AG04450 (cell line): ENCODE measurements around the gene WNT1. TPM values are rescaled to one million over a fixed set of nuclear protein-coding genes. Genes with fewer than 3 reads are reported as not detected.

ENCODE experiments used
- CTCF ChIA-PET: fragments of 300-600, 350-600 bp; formaldehyde crosslinking; extraction: SDS; loops from one replicate; lab custom pipeline; 2022; ENCODE audit warnings: antibody characterized with exemption, inconsistent platforms; lab: Charles Lee
- POLR2A ChIA-PET: fragments of 350-600 bp; formaldehyde crosslinking; extraction: SDS; loops from one replicate; lab custom pipeline; 2021; ENCODE audit warnings: antibody characterized with exemption, inconsistent platforms; lab: Yijun Ruan, JAX
- DNase-seq: peaks from one replicate; pipeline ENCODE4 v3.0.0-alpha.2; 2011; ENCODE audit warnings: low read depth, low spot score
- H3K27ac ChIP-seq: one replicate; pipeline ENCODE4 v1.5.1; 2012; ENCODE audit warnings: low read depth, low read length, control low read depth
- H3K27me3 ChIP-seq: one replicate; pipeline ENCODE4 v1.6.0; 2012; ENCODE audit warnings: low read length; ENCODE audit not compliant: control insufficient read depth, insufficient read depth
- H3K4me3 ChIP-seq: 2 replicates; pipeline ENCODE4 v1.5.1; 2011; ENCODE audit warnings: mild to moderate bottlenecking, low read depth, low read length, control low read depth
- H3K9me3 ChIP-seq: 2 replicates; pipeline ENCODE4 v1.5.1; 2012; ENCODE audit warnings: low read length; ENCODE audit not compliant: control insufficient read depth, insufficient read depth
- CTCF ChIP-seq: IDR thresholded peaks from 2 replicates; pipeline ENCODE4 v1.5.1; 2011; ENCODE audit warnings: low read depth, low read length, control low read depth, inconsistent platforms
- polyA plus RNA-seq: library from polyadenylated mRNA; depleted of rRNA; stranded (reverse); fragments of >200 nt; gene quantifications from 2 replicates; pipeline ENCODE4 v1.2.3, GENCODE V29; 2011

Gene WNT1
- polyA plus RNA-seq, 1 experiment: not detected

- ChIA-PET POLR2A (interaction anchor here (0.6 to 1.2 kb wide), 2 partner anchors 75 to 86 kb away, joined by 3 to 5 read pairs; no protein-coding TSS in a partner anchor), CTCF (interaction anchor here (2.0 to 2.6 kb wide), 3 partner anchors 9 to 86 kb away, joined by 7 to 41 read pairs (median 9); no protein-coding TSS in a partner anchor)
- no peaks in the 10 kb centered on the region for H3K9me3 ChIP-seq
- DNase-seq: no peak
- TF ChIP-seq CTCF: no peak
- H3K4me3 ChIP-seq: no peak overlapping the region
- no peaks in the 10 kb centered on the region for H3K27me3 ChIP-seq
- no peak overlapping the region for H3K27ac ChIP-seq
Observed at GRCh38 chr12:48938805-48939204, 39.3 kb upstream of the WNT1 start.

- no peaks in the 10 kb centered on the region for H3K27me3 ChIP-seq
- no peak for DNase-seq
- no peak overlapping the region for H3K27ac ChIP-seq
- POLR2A ChIA-PET: no interaction called here
- no peaks in the 10 kb centered on the region for H3K9me3 ChIP-seq
- CTCF ChIA-PET: interaction anchor here (0.8 to 2.6 kb wide), 4 partner anchors 48 to 87 kb away, joined by 4 to 41 read pairs (median 6); no protein-coding TSS in a partner anchor
- no peak overlapping the region for H3K4me3 ChIP-seq
- no peak for TF ChIP-seq CTCF
Observed at GRCh38 chr12:48940181-48940580, 37.9 kb upstream of the WNT1 start.

- CTCF ChIA-PET: interaction anchor here (1.2 to 3.4 kb wide), 4 partner anchors 45 to 90 kb away, joined by 3 to 16 read pairs (median 8); no protein-coding TSS in a partner anchor
- POLR2A ChIA-PET: no interaction called here
- TF ChIP-seq CTCF: no peak
- H3K9me3 ChIP-seq: no peaks in the 10 kb centered on the region
- H3K27me3 ChIP-seq: no peaks in the 10 kb centered on the region
- H3K27ac ChIP-seq: no peak overlapping the region
- DNase-seq: no peak
- no peak overlapping the region for H3K4me3 ChIP-seq
Observed at GRCh38 chr12:48943221-48943620, 34.9 kb upstream of the WNT1 start.

- Histone ChIP-seq H3K27ac (no peak overlapping the region), H3K27me3 (no peaks in the 10 kb centered on the region), H3K4me3 (no peak overlapping the region), H3K9me3 (no peaks in the 10 kb centered on the region)
- DNase-seq: peak; percentile 45
- ChIA-PET CTCF (interaction anchor here (1.0 to 2.1 kb wide), 6 partner anchors 10 to 93 kb away, joined by 3 to 13 read pairs (median 4); no protein-coding TSS in a partner anchor), POLR2A (interaction anchor here (0.9 kb wide), 1 partner anchor 10 kb away, joined by 6 read pairs; no protein-coding TSS in a partner anchor)
- TF ChIP-seq CTCF: no peak
Observed at GRCh38 chr12:48946205-48946604, 31.9 kb upstream of the WNT1 start.

GRCh38 chr12:48946943-48947342, 31.2 kb upstream of the WNT1 start:
- TF ChIP-seq CTCF: no peak
- no peaks in the 10 kb centered on the region for H3K27me3 ChIP-seq
- ChIA-PET CTCF (interaction anchor here (0.8 to 2.1 kb wide), 4 partner anchors 11 to 94 kb away, joined by 3 to 10 read pairs (median 6); no protein-coding TSS in a partner anchor), POLR2A (interaction anchor here (0.6 to 1.9 kb wide), 4 partner anchors 9 to 101 kb away, joined by 3 to 11 read pairs (median 6); partner anchors contain the start of gene ARF3)
- H3K4me3 ChIP-seq: no peak overlapping the region
- no peak for DNase-seq
- H3K27ac ChIP-seq: no peak overlapping the region
- no peaks in the 10 kb centered on the region for H3K9me3 ChIP-seq
